Transverse colon (tissue), 3 donors: ENCODE data around the gene UNCX.

Experiments used
- CTCF ChIP-seq, 5 experiments: fragments of 200-600 bp in 3 of 5; fragments of 450-650 bp in 2 of 5; sonication (generic) in 3 of 5; IDR thresholded peaks; 1 replicate in 2 of 5; 2 replicates in 3 of 5; pipeline ENCODE4 v1.5.1; 2016 to 2017; ENCODE audit warnings: antibody characterized with exemption in 5 of 5, inconsistent platforms in 3 of 5, mild to moderate bottlenecking in 2 of 5, moderate library complexity in 1 of 5
- POLR2A ChIP-seq: fragments of 450-650 bp; IDR thresholded peaks from one replicate; pipeline ENCODE4 v1.6.1; 2016; ENCODE audit warnings: antibody characterized with exemption, mild to moderate bottlenecking, moderate library complexity

- TF ChIP-seq POLR2A (no peak), CTCF (IDR thresholded peaks at IDR 0.05) (no peak)
Measured at GRCh38 chr7:1271046-1271445, 38.4 kb downstream of the UNCX start.
